GM13976 (cell line): ENCODE results near the gene CAMK1D.

ENCODE experiments used
- DNase-seq: peaks from one replicate; pipeline ENCODE4 v3.0.0; 2012; ENCODE audit warnings: low spot score
- CTCF ChIP-seq: IDR thresholded peaks from 2 replicates; pipeline ENCODE4 v1.5.1; 2012; ENCODE audit warnings: borderline replicate concordance, mild to moderate bottlenecking; ENCODE audit not compliant: insufficient read depth; ENCODE audit errors: extremely low read depth, missing control alignments, control extremely low read depth
- in situ Hi-C: fragments of 300-500 bp; cut with MboI; formaldehyde crosslinking; loops from one replicate; pipeline ENCODE4 v1.12.0; 2022; ENCODE audit warnings: low sequenced_read_pairs, mixed read lengths, inconsistent platforms; ENCODE audit not compliant: unreplicated experiment

Gene CAMK1D

GRCh38 chr10:12743941-12744340 lies 394.6 kb downstream of the CAMK1D start:
- no peak for TF ChIP-seq CTCF
- no peak for DNase-seq
- in situ Hi-C loops, result no loop called here

- in situ Hi-C loops, result no loop called here
- DNase-seq, result no peak
- TF ChIP-seq CTCF, result no peak
These were observed 398.8 kb downstream of the CAMK1D start for GRCh38 chr10:12748186-12748585.

- no peak for DNase-seq
- in situ Hi-C loops, result no loop called here
- no peak for TF ChIP-seq CTCF
These were observed 400.6 kb downstream of the CAMK1D start for GRCh38 chr10:12749760-12750478.

- TF ChIP-seq CTCF, result no peak
- in situ Hi-C loops, result no loop called here
- DNase-seq, result no peak
These were observed 401.3 kb downstream of the CAMK1D start for GRCh38 chr10:12750526-12751201.

GRCh38 chr10:12755075-12755474 lies 405.7 kb downstream of the CAMK1D start:
- in situ Hi-C loops, result no loop called here
- DNase-seq, result no peak
- no peak for TF ChIP-seq CTCF

- no peak for DNase-seq
- in situ Hi-C loops, result no loop called here
- no peak for TF ChIP-seq CTCF
These were observed 408.0 kb downstream of the CAMK1D start for GRCh38 chr10:12757351-12757750.
